IPS-20b (cell line): ENCODE results near the gene PMFBP1.

Experiments
- H3K27ac ChIP-seq: one replicate; pipeline ENCODE4 v1.5.1; 2013; ENCODE audit warnings: low read length
- H3K27me3 ChIP-seq: 2 replicates; pipeline ENCODE4 v1.6.1; 2013; ENCODE audit warnings: mild to moderate bottlenecking, low read length, inconsistent platforms; ENCODE audit not compliant: insufficient read depth
- H3K36me3 ChIP-seq: 2 replicates; pipeline ENCODE4 v1.6.1; 2013; ENCODE audit warnings: low read depth, mild to moderate bottlenecking, inconsistent platforms, low read length, moderate library complexity; ENCODE audit not compliant: insufficient read depth
- H3K4me1 ChIP-seq: 2 replicates; pipeline ENCODE4 v1.6.1; 2013; ENCODE audit warnings: mild to moderate bottlenecking, control low read depth, inconsistent platforms, low read length, moderate library complexity; ENCODE audit not compliant: insufficient read depth
- H3K4me3 ChIP-seq: 2 replicates; pipeline ENCODE4 v1.5.1; 2013; ENCODE audit warnings: mild to moderate bottlenecking, low read length, inconsistent platforms
- H3K9ac ChIP-seq: 2 replicates; pipeline ENCODE4 v1.6.1; 2013; ENCODE audit warnings: low read depth, mild to moderate bottlenecking, inconsistent platforms, low read length, moderate library complexity
- H3K9me3 ChIP-seq: 2 replicates; pipeline ENCODE4 v1.6.1; 2013; ENCODE audit warnings: mild to moderate bottlenecking, low read depth, low read length, inconsistent platforms; ENCODE audit not compliant: insufficient read depth

PMFBP1 gene

GRCh38 chr16:72126429-72126765 lies 45.6 kb downstream of the PMFBP1 start:
- Histone ChIP-seq H3K27me3 (no peaks in the 10 kb centered on the region), H3K4me3 (no peak overlapping the region), H3K27ac (no peak overlapping the region), H3K9me3 (no peaks in the 10 kb centered on the region), H3K9ac (no peak overlapping the region), H3K36me3 (no peaks in the 10 kb centered on the region), H3K4me1 (peaks cover 6% of the 10 kb centered on the region; the same call in 1 of the 2 replicates)

- Histone ChIP-seq H3K4me1 (peaks cover 6% of the 10 kb centered on the region; the same call in 1 of the 2 replicates), H3K27ac (no peak overlapping the region), H3K27me3 (no peaks in the 10 kb centered on the region), H3K4me3 (no peak overlapping the region), H3K36me3 (no peaks in the 10 kb centered on the region), H3K9me3 (no peaks in the 10 kb centered on the region), H3K9ac (no peak overlapping the region)
These were observed 46.1 kb downstream of the PMFBP1 start for GRCh38 chr16:72125635-72126428.

- Histone ChIP-seq H3K4me3 (no peak overlapping the region), H3K27ac (no peak overlapping the region), H3K36me3 (no peaks in the 10 kb centered on the region), H3K9ac (no peak overlapping the region), H3K4me1 (peaks cover 6% of the 10 kb centered on the region; the same call in 1 of the 2 replicates), H3K9me3 (no peaks in the 10 kb centered on the region), H3K27me3 (no peaks in the 10 kb centered on the region)
These were observed 47.0 kb downstream of the PMFBP1 start for GRCh38 chr16:72124761-72125634.

DNA sequence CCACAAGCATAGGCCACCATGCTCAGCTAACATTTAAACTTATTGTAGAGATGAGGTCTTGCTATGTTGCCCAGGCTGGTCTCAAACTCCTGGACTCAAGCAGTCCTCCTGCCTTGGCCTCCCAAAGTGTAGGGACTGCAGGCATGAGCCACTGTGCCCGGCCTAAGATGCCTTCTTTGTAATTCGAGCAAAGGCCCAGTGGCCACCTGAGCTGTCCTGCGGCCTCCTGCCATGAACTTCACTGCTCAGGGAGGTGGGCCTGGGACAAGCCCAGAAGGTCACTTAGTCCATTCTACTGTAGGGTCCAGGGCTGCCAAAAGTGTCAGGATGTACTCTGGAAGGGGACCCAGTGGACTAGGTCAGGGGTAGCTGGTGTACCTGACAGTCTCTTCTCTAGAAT lies 47.8 kb downstream of the PMFBP1 start:
- Histone ChIP-seq H3K36me3 (no peaks in the 10 kb centered on the region), H3K4me3 (no peak overlapping the region), H3K9me3 (no peaks in the 10 kb centered on the region), H3K27me3 (no peaks in the 10 kb centered on the region), H3K27ac (no peak overlapping the region), H3K4me1 (peaks cover 6% of the 10 kb centered on the region; the same call in 1 of the 2 replicates), H3K9ac (no peak overlapping the region)

DNA sequence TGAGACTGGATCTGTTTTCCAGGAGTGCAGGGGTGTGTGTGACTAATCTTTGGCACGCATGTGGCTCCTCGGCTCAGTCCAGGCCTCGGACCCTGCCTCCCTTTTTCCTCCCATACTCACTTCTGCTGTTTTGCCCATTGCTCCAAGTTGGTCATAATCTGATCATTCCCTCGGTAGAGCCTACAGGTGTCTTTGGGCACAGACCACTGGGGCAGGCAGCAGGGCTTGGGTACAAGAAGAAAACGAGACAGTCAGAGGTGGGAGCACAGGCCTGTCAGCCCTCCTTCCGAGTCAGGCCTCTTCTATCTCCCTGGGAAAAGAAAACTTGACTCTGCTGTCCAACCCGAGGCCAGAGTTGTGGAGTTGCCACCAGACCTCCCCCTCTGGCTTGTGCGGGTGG lies 48.5 kb downstream of the PMFBP1 start:
- H3K36me3 ChIP-seq: no peaks in the 10 kb centered on the region
- peaks cover 6% of the 10 kb centered on the region; the same call in 1 of the 2 replicates for H3K4me1 ChIP-seq
- no peaks in the 10 kb centered on the region for H3K9me3 ChIP-seq
- H3K4me3 ChIP-seq: no peak overlapping the region
- no peak overlapping the region for H3K27ac ChIP-seq
- no peak overlapping the region for H3K9ac ChIP-seq
- no peaks in the 10 kb centered on the region for H3K27me3 ChIP-seq

- no peaks in the 10 kb centered on the region for H3K36me3 ChIP-seq
- no peak overlapping the region for H3K4me3 ChIP-seq
- no peaks in the 10 kb centered on the region for H3K27me3 ChIP-seq
- no peak overlapping the region for H3K9ac ChIP-seq
- H3K27ac ChIP-seq: no peak overlapping the region
- H3K9me3 ChIP-seq: no peaks in the 10 kb centered on the region
- peaks cover 6% of the 10 kb centered on the region; the same call in 1 of the 2 replicates for H3K4me1 ChIP-seq
These were observed 49.0 kb downstream of the PMFBP1 start for GRCh38 chr16:72122916-72123315.

GRCh38 chr16:72122308-72122707 lies 49.6 kb downstream of the PMFBP1 start:
- Histone ChIP-seq H3K9me3 (no peaks in the 10 kb centered on the region), H3K4me3 (no peak overlapping the region), H3K36me3 (no peaks in the 10 kb centered on the region), H3K4me1 (peaks cover 6% of the 10 kb centered on the region; the same call in 1 of the 2 replicates), H3K9ac (no peak overlapping the region), H3K27me3 (no peaks in the 10 kb centered on the region), H3K27ac (no peak overlapping the region)

DNA sequence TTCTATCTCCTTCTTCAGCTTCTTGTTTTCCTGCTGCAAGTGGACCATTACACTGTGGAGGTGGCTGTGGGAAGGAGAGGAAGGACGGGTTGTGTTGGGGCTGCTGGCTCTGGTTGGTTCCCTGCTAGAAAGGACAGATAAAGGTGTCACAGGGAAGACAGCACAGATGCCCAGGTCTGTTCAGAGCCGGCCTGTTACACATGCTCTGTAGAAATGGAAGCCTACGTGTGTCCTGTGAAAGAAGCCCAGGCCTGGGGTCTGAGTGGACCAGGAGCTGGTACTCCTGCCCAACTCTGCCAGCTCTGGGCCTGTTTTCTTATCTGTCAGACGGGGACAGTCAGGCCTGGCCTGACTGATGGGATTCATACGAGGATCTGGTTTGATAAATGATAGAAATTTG lies 51.9 kb downstream of the PMFBP1 start:
- Histone ChIP-seq H3K9ac (no peak overlapping the region), H3K4me3 (no peak overlapping the region), H3K9me3 (no peaks in the 10 kb centered on the region), H3K36me3 (no peaks in the 10 kb centered on the region), H3K4me1 (peaks cover under 1% of the 10 kb centered on the region; the same call in 1 of the 2 replicates), H3K27ac (no peak overlapping the region), H3K27me3 (no peaks in the 10 kb centered on the region)

- Histone ChIP-seq H3K9me3 (no peaks in the 10 kb centered on the region), H3K9ac (no peak overlapping the region), H3K36me3 (peaks cover 49% of the 10 kb centered on the region), H3K27me3 (no peaks in the 10 kb centered on the region), H3K27ac (no peak overlapping the region), H3K4me1 (no peaks in the 10 kb centered on the region), H3K4me3 (no peak overlapping the region)
These were observed 58.4 kb downstream of the PMFBP1 start for GRCh38 chr16:72113616-72113945.

DNA sequence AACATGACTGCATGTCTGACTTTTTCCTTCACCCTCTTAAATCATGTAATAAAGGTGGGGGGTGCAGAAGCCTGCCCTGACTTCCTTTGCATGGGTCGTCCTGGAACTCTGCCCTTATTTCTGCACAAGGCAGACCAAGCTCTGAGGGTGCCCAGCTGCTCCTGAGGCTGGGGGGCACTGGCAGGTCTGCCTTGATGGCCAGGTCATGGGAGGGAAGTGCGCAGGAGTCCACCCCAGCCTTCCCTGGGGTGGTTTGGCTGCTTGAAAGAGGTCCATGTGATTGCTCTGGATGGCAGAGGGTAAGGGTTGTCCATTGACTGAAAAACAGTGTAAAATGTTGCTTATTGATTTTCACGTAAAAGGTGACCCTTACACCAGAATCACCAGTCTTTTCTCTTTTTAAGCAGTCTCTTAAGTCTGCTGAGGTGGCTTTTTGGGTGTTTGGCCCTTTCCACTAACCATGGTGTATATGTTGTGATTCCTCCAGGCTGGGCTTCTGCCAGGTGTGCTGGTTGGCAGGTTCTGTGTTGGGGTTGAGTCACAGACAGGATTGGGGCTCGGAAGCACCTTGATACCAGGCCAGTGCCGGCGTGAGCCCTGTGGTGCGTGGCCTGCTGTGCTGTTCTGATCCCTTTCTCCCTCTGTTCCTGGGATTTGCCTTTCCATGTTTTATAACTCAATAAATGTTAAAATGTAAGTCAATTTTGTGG lies 58.9 kb downstream of the PMFBP1 start:
- H3K4me3 ChIP-seq: no peak overlapping the region
- H3K27ac ChIP-seq: no peak overlapping the region
- H3K9ac ChIP-seq: no peak overlapping the region
- no peaks in the 10 kb centered on the region for H3K27me3 ChIP-seq
- no peaks in the 10 kb centered on the region for H3K9me3 ChIP-seq
- no peaks in the 10 kb centered on the region for H3K4me1 ChIP-seq
- H3K36me3 ChIP-seq: peaks cover 54% of the 10 kb centered on the region

DNA sequence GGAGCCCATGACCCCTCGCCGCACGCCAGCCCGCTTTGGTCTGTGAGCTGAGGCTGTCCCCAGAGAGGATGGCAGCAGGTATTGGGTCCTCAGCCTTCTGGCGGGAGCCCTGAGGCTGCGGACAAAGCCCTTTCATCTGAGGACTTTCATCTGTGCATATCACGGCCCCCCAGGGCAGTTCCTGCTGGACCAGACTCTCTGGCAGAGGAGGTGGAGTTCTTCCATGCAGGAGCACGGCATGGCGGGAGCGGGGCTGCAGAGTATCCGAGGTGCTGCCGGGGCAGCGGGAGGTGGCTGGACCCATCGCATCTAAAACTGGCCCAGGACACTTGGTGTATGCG lies 59.5 kb downstream of the PMFBP1 start:
- Histone ChIP-seq H3K9me3 (no peaks in the 10 kb centered on the region), H3K36me3 (peaks cover 61% of the 10 kb centered on the region), H3K27me3 (no peaks in the 10 kb centered on the region), H3K4me1 (no peaks in the 10 kb centered on the region), H3K4me3 (no peak overlapping the region), H3K9ac (no peak overlapping the region), H3K27ac (no peak overlapping the region)
